Stimulated activated naive B cell treated with anti-CD40 and anti-IgM and Interleukin-4, amounts not matched to agents 10 μg/mL and 1 μg/mL and 100 μg/mL, for 72 hours (primary cell): ENCODE measurements around the gene CLCA2.
A peak's percentile ranks its signal among the peaks of the same experiment; 100 is the strongest.
"Not testable (repeated sequence)": the region's sequence is repeated elsewhere in the genome, so short reads cannot be mapped to it uniquely, and the experiment has no call there.

Experiments
- ATAC-seq, 2 donors: fragments of 150-1000 bp; cut with Tn5 transposase; replicated peaks; 2 replicates each; pipeline ENCODE4 v1.10.0; 2021; ENCODE audit warnings: moderate library complexity in 1 of 2
- DNase-seq: peaks from one replicate; pipeline ENCODE4 v3.0.0; 2021
- H3K27ac Mint-ChIP-seq: one replicate; pipeline ENCODE4 v1.8.0; 2022; ENCODE audit warnings: mild to moderate bottlenecking, mixed read lengths
- H3K27me3 Mint-ChIP-seq, 2 donors: one replicate each; pipeline ENCODE4 v1.8.0; 2022; ENCODE audit warnings: mixed read lengths in 2 of 2
- H3K36me3 Mint-ChIP-seq, 2 donors: one replicate each; pipeline ENCODE4 v1.8.0; 2022; ENCODE audit warnings: mixed read lengths in 2 of 2, mild to moderate bottlenecking in 1 of 2
- H3K4me1 Mint-ChIP-seq, 2 donors: one replicate each; pipeline ENCODE4 v1.8.0; 2022; ENCODE audit warnings: mixed read lengths in 2 of 2, mild to moderate bottlenecking in 1 of 2
- H3K4me3 Mint-ChIP-seq, 2 donors: one replicate each; pipeline ENCODE4 v1.8.0; 2022; ENCODE audit warnings: mild to moderate bottlenecking in 2 of 2, mixed read lengths in 2 of 2, moderate library complexity in 1 of 2
- H3K9me3 Mint-ChIP-seq, 2 donors: one replicate each; pipeline ENCODE4 v1.8.0; 2022; ENCODE audit warnings: mixed read lengths in 2 of 2, mild to moderate bottlenecking in 1 of 2

The CLCA2 gene

DNA sequence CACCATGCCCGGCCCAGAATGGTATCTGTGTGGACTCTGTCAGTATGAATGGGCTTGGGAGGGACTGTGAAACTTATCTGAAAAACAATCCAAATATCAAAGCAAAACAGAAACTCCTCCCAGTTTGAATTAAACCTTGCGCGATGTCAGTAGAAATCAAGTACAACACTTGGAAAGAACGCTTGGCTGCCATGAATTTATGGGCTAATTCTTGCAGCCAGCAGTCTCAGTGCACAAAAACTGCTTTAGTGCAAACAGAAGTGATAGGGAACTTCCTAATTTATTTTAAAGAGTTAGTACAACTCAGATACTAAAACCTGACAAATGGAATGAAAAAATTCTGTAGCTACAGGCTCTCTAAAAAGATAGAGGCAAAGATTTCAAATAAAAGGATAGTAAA lies 53.3 kb downstream of the CLCA2 start:
- H3K4me1 Mint-ChIP-seq: no peaks in the 10 kb centered on the region
- no peaks in the 10 kb centered on the region for H3K9me3 Mint-ChIP-seq
- H3K4me3 Mint-ChIP-seq: no peak overlapping the region
- no peaks in the 10 kb centered on the region for H3K36me3 Mint-ChIP-seq
- peaks cover 1 to 10% of the 10 kb centered on the region in 2 donors for H3K27me3 Mint-ChIP-seq
- ATAC-seq: no peak
- no peak for DNase-seq
- H3K27ac Mint-ChIP-seq: no peak overlapping the region

- ATAC-seq: no peak
- H3K27ac Mint-ChIP-seq: no peak overlapping the region
- no peaks in the 10 kb centered on the region for H3K9me3 Mint-ChIP-seq
- H3K4me1 Mint-ChIP-seq: no peaks in the 10 kb centered on the region
- no peak overlapping the region for H3K4me3 Mint-ChIP-seq
- no peak for DNase-seq
- peaks cover 0 to 7% of the 10 kb centered on the region in 2 donors for H3K27me3 Mint-ChIP-seq
- H3K36me3 Mint-ChIP-seq: no peaks in the 10 kb centered on the region
These were observed 53.7 kb downstream of the CLCA2 start for GRCh38 chr1:86477682-86478081.

GRCh38 chr1:86478416-86479156 lies 54.6 kb downstream of the CLCA2 start:
- ATAC-seq (no peak), DNase-seq (no peak)

DNA sequence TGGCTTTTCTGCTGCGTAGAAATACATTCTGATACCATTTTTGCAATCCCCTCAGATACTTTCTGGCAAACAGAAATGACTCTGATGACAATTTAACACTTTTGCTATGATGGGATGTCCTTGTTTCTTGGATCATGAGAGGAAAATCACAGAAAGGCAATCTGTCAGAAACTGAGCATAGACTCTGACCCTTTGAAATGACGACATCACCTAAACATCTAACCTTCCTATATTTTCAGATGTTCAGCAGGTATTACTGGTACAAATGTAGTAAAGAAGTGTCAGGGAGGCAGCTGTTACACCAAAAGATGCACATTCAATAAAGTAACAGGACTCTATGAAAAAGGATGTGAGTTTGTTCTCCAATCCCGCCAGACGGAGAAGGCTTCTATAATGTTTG lies 58.0 kb downstream of the CLCA2 start:
- ATAC-seq (no peak), DNase-seq (no peak)
- Mint-ChIP-seq H3K4me3 (no peak overlapping the region), H3K27me3 (peaks cover 7 to 8% of the 10 kb centered on the region in 2 donors), H3K27ac (no peak overlapping the region), H3K9me3 (no peaks in the 10 kb centered on the region), H3K4me1 (no peaks in the 10 kb centered on the region), H3K36me3 (no peaks in the 10 kb centered on the region)

More at GRCh38 chr1:86478416-86479156, 54.6 kb downstream of the CLCA2 start:
- H3K27me3 Mint-ChIP-seq: peaks cover 0 to 7% of the 10 kb centered on the region in 2 donors
- H3K9me3 Mint-ChIP-seq: no peaks in the 10 kb centered on the region
- no peaks in the 10 kb centered on the region for H3K4me1 Mint-ChIP-seq
- H3K27ac Mint-ChIP-seq: no peak overlapping the region
- H3K4me3 Mint-ChIP-seq: no peak overlapping the region
- H3K36me3 Mint-ChIP-seq: no peaks in the 10 kb centered on the region

DNA sequence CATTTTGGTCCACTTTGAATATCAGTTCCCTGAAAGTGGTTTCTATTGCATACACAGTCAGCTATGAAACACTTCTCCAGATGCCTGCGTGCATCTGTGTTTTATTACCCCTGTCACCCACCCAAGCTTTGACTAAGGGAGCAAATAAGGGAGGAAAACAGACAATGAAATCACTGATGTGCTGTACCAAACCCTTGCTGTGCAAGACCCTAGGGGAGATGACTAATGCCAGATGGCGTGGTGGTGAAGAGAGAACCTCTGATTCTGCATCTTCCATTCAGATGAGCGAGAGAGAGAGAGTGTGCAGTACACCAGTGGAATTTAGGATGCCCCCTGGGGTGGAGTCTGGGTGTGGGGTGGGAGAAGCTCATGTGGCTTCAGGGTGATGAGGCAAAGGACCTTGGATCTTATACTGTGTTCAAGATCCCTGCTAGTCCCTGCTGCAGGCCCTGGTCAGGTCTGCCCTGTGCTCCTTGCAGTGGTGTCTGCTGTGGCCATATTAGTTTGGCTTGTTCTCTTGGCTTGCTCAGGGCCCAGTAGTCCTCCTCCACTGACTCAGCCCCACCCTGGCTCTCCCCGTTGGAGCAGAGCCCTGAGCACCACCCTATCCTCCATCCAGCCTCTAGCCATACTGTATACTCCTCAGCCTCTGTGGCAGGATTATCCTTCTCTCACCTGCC lies 63.3 kb downstream of the CLCA2 start:
- no peak for ATAC-seq
- peaks cover 0 to 9% of the 10 kb centered on the region in 2 donors for H3K27me3 Mint-ChIP-seq
- no peak overlapping the region for H3K27ac Mint-ChIP-seq
- no peaks in the 10 kb centered on the region for H3K4me1 Mint-ChIP-seq
- no peaks in the 10 kb centered on the region for H3K9me3 Mint-ChIP-seq
- no peak for DNase-seq
- no peaks in the 10 kb centered on the region for H3K36me3 Mint-ChIP-seq
- H3K4me3 Mint-ChIP-seq: no peak overlapping the region

- Mint-ChIP-seq H3K9me3 (no peaks in the 10 kb centered on the region), H3K4me3 (no peak overlapping the region), H3K4me1 (no peaks in the 10 kb centered on the region), H3K27ac (no peak overlapping the region), H3K27me3 (peaks cover 0 to 12% of the 10 kb centered on the region in 2 donors), H3K36me3 (no peaks in the 10 kb centered on the region)
- ATAC-seq (no peak), DNase-seq (no peak)
These were observed 63.8 kb downstream of the CLCA2 start for GRCh38 chr1:86487811-86488141.

DNA sequence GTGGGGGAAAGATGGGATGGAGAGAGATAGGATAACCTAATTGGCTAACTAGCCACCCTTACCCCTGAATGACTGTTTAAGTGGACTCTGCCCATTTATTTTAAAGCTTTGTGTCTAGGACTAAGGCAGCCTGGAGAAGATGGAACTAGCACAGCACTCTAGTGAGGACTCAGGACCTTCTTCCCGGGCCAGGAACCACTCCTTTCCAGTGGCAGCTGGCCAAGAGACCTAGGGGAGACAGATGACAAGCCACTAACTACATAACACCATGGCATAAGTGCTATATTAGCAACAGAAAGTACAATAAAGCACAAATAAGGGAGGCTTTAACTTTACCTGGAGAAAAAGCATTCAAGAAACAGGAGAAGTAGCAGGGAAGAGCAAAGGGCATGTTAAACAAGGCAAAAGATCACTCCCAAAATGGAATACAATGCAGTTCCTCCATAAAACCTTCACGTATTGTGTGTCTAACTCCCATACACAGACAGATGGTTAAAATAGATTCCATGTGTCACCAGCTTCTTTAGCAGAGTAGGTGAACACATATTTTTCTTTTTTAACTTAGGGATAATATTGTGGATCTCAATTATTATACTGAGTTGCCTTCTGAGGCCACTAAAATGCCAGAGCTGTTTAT lies 65.4 kb downstream of the CLCA2 start:
- Mint-ChIP-seq H3K4me1 (no peaks in the 10 kb centered on the region), H3K4me3 (no peak overlapping the region), H3K27ac (no peak overlapping the region), H3K9me3 (no peaks in the 10 kb centered on the region), H3K27me3 (peaks cover 0 to 10% of the 10 kb centered on the region in 2 donors), H3K36me3 (no peaks in the 10 kb centered on the region)
- no peak for ATAC-seq
- no peak for DNase-seq

GRCh38 chr1:86491171-86491950 lies 67.4 kb downstream of the CLCA2 start:
- Mint-ChIP-seq H3K4me3 (no peak overlapping the region), H3K27ac (no peak overlapping the region), H3K4me1 (no peaks in the 10 kb centered on the region), H3K36me3 (no peaks in the 10 kb centered on the region), H3K9me3 (no peaks in the 10 kb centered on the region), H3K27me3 (peaks cover 4 to 5% of the 10 kb centered on the region in 2 donors)
- DNase-seq: no peak
- no peak for ATAC-seq

DNA sequence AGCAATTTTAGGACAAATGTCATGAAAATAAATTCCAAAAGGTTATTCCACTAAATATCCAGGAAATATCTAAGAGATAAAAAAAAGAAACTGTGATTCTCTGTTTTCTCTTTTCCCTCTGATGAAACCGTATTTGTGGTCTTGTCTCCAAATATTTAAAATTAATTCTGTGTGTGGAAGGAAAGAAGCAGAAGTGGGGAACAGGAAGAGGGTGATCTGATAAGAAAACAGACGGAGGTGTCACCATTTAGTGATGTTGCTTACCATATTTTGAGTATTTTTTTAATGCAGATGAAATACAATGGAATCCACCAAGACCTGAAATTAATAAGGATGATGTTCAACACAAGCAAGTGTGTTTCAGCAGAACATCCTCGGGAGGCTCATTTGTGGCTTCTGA lies 74.3 kb downstream of the CLCA2 start:
- Mint-ChIP-seq H3K4me3 (no peak overlapping the region), H3K36me3 (no peaks in the 10 kb centered on the region), H3K27ac (no peak overlapping the region), H3K4me1 (peaks cover 5% of the 10 kb centered on the region in 2 donors), H3K9me3 (no peaks in the 10 kb centered on the region), H3K27me3 (peaks cover 5 to 24% of the 10 kb centered on the region in 2 donors)
- ATAC-seq: no peak
- DNase-seq: no peak

DNA sequence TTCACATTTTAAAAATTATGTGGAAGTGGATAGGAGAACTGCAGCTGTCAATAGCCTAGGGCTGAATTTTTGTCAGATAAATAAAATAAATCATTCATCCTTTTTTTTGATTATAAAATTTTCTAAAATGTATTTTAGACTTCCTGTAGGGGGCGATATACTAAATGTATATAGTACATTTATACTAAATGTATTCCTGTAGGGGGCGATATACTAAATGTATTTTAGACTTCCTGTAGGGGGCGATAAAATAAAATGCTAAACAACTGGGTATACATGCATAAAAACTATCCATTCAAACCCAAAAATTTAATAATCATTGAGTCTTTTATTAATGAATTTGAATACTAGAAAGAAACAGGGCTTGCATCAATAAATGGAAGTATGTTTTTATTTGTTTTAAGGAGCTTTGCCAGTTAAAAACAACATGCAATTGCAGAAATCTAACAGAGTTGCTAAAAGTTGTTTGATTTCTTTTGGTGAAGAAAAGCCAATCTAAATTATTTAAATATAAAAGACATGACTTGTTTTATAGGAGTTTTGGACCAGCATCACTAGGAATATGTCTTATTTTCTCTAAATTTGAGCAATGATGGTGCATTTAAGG lies 76.1 kb downstream of the CLCA2 start:
- no peak for DNase-seq
- no peak for ATAC-seq

GRCh38 chr1:86500714-86501113 lies 76.7 kb downstream of the CLCA2 start:
- DNase-seq (no peak), ATAC-seq (no peak)
- Mint-ChIP-seq H3K27me3 (peaks cover 10 to 28% of the 10 kb centered on the region in 2 donors), H3K4me1 (peaks cover 5 to 8% of the 10 kb centered on the region in 2 donors), H3K9me3 (no peaks in the 10 kb centered on the region), H3K4me3 (no peak overlapping the region), H3K36me3 (no peaks in the 10 kb centered on the region), H3K27ac (no peak overlapping the region)

More for the DNA sequence above, 76.1 kb downstream of the CLCA2 start:
- H3K27ac Mint-ChIP-seq: no peak overlapping the region
- no peaks in the 10 kb centered on the region for H3K9me3 Mint-ChIP-seq
- H3K4me3 Mint-ChIP-seq: no peak overlapping the region
- peaks cover 5 to 8% of the 10 kb centered on the region in 2 donors for H3K4me1 Mint-ChIP-seq
- H3K27me3 Mint-ChIP-seq: peaks cover 5 to 28% of the 10 kb centered on the region in 2 donors
- H3K36me3 Mint-ChIP-seq: no peaks in the 10 kb centered on the region

DNA sequence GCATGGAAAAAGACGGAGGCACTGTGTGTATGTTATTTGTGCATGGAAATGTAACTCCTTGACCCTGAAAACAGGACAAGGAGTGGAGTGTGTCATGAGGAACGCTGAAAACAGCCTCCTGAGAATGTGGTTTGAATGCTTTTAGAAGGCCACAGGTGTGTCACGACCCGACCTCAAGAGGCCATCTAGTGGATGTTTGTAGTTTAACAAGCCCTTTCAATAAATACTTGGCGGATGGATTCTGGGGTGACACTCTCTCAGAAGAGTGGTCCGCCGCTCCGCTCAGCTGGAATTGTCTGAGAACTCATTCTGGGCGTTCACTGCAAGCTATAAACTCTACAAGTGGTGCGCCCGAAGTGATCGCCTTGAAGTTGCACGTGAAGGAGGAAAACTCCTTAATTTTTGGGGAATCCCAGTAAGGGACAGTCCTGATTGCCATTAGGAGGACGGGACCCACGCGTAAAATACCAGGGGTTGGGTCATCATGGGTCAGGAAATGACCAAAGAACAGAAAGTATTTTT lies 78.2 kb downstream of the CLCA2 start:
- not testable (repeated sequence) for H3K4me1 Mint-ChIP-seq, H3K36me3 Mint-ChIP-seq, H3K9me3 Mint-ChIP-seq
- ATAC-seq (peak; percentile 58 to 82), DNase-seq (peak; percentile 27)
- Mint-ChIP-seq H3K27ac (peak overlapping the region; percentile 53), H3K27me3 (peaks cover 14 to 20% of the 10 kb centered on the region in 2 donors), H3K4me3 (peak overlapping the region; percentile 67 to 83)

DNA sequence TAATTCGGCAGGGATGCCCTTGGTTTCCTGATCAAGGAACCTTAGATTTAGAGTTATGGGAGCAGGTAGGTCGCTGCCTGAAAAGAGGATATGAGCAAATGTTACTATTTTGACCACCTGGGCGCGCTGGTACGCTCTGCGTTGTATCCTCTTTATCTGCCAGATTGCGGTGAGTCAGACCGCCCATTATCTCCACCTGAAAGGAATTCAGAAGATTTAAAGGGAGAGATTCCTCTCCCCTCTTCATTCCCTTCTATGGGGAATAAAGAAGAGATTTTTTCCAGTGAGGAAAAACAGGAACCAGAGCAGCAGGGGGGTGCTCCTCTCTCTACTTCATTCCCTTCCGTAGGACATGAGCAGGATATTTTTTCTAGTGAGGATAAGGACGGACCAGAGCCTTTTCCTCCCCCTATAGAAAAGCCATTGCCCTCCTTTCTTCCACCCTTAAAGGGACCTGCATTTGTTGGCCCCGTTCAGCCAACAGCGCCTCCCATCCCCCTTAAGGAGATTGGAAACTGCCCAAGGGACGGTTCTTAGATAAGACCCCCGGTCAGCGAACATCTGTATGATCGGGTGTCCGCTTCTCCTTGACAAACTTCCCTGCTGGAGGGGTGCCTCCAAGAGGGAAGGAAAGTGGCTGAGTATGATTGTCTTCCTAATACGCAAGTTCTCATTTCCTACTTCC lies 78.9 kb downstream of the CLCA2 start:
- H3K36me3 Mint-ChIP-seq: no peaks in the 10 kb centered on the region
- peak overlapping the region in 1 of 2 donors; percentile 83 for H3K4me3 Mint-ChIP-seq
- H3K9me3 Mint-ChIP-seq: no peaks in the 10 kb centered on the region
- H3K27ac Mint-ChIP-seq: peak overlapping the region; percentile 53
- peaks cover 16 to 22% of the 10 kb centered on the region in 2 donors for H3K27me3 Mint-ChIP-seq
- peaks cover 5 to 10% of the 10 kb centered on the region in 2 donors for H3K4me1 Mint-ChIP-seq
- DNase-seq (no peak), ATAC-seq (peak; percentile 27 to 76)
